ENCODE data around the gene COL18A1.

COL18A1 gene

GRCh38 chr21:45509566-45510465 is 104.9 kb downstream of the COL18A1 start:
- no peak for DNase-seq

GRCh38 chr21:45510466-45510955 is 105.5 kb downstream of the COL18A1 start:
- DNase-seq, result no peak

- no peak for DNase-seq
Observed at GRCh38 chr21:45511007-45511406, 106.0 kb downstream of the COL18A1 start.

GRCh38 chr21:45511661-45512431 is 106.9 kb downstream of the COL18A1 start:
- no peak for DNase-seq

DNA sequence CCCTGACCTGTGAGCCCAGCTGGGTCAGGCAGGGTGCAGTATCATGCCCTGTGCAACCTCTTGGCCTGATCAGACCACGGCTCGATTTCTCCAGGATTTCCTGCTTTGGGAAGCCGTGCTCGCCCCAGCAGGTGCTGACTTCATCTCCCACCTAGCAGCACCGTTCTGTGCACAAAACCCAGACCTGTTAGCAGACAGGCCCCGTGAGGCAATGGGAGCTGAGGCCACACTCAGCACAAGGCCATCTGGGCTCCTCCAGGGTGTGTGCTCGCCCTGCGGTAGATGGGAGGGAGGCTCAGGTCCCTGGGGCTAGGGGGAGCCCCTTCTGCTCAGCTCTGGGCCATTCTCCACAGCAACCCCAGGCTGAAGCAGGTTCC is 107.6 kb downstream of the COL18A1 start:
- DNase-seq, result no peak

GRCh38 chr21:45513003-45513717 is 108.2 kb downstream of the COL18A1 start:
- no peak for DNase-seq

GRCh38 chr21:45513741-45514310 is 108.9 kb downstream of the COL18A1 start:
- no peak for DNase-seq

DNA sequence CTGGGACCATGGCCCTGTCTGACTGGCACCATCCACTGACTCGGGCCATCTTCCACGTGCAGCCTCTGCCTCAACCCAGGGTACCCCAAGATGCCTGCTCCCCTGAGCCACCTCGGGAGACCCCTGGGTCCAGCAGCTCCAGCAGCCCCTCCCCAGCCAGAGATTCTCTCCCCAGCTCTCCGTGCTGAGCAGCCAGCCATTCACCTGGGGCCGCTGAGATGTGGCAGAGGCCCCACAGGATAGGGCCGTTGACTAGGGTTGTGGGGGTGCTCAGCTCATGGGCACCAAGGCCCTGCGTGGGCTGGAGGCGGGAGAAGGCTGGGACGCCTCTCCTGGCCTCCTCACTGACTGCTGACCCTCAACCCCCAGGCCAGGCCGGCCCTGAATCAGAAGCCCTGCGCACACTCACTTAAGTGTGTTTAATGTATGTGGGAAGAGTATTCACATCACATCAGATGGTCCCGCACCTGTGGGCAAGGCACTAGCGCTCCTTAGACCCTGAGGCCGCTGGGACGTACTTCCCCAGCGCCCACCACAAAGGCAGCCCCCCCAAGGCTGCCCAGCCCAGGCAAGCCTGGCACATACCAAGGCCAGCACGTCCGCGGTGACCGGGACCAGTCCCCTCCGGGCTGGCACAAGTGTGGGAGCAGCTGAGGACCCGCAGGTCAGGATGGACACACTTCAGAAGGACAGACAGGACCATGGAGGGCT is 109.5 kb downstream of the COL18A1 start:
- DNase-seq, result no peak

DNA sequence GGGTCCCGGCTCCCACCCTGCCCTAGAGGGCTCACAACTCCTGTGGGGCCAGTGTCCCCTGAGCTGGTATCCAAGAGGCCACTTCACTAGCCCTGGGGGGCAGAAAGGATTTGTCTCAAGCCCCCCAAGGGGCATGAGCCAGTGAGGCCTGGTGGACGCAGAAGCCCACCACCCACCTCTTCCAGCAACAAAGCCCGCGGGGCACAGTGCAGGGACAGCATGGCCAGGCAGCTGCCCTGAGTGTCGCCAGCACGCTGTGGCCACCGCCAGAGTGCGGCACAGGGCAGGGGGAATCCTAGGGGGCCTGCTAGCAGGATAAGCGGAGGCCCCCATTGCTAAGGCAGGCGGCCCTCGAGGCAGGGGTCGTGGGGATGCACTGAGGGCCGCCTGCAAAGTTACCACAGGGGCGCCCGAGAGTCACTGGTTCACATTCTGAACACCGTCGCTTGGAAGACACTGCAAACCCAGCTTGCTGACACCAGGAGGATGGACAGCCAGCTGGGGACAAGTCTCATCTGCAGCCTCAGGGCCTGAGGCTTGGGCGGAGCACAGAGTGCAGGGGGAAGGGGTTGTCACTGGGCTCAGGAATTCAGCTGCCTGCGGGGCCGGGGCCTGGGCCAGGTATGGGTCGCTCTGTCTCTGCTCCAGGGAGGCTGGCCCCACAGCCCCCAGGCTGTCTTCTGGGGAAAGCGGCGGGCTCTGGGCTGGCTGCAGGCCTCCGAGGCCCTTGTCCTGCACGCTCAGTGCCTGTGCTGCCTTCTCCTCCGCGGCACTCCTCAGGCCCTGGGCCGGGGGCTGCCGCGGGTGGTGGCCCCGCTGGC is 110.5 kb downstream of the COL18A1 start:
- DNase-seq, result no peak

GRCh38 chr21:45516071-45516670 is 111.2 kb downstream of the COL18A1 start:
- DNase-seq, result no peak

GRCh38 chr21:45516671-45517151 is 111.7 kb downstream of the COL18A1 start:
- no peak for DNase-seq

- DNase-seq, result no peak
Observed at GRCh38 chr21:45517249-45518065, 112.5 kb downstream of the COL18A1 start.

GRCh38 chr21:45518742-45519141 is 113.8 kb downstream of the COL18A1 start:
- no peak for DNase-seq

DNA sequence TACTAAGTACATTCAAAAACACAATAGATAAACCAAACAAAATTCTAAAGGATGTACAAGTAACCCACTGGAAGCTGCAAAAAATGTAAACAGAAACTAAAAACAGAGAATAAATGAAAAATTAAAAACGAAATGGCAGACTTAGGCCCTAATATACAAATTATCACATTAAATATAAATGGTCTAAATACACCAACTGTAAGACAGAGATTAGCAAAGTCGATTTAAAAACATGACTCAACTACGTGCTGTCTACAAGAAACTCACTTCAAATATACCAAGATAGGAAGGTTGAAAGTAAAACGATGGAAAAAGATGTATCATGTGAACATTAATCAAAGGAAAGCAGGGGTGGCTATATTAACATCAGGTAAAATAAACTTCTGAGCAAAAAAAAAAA is 114.2 kb downstream of the COL18A1 start:
- DNase-seq, result no peak

DNA sequence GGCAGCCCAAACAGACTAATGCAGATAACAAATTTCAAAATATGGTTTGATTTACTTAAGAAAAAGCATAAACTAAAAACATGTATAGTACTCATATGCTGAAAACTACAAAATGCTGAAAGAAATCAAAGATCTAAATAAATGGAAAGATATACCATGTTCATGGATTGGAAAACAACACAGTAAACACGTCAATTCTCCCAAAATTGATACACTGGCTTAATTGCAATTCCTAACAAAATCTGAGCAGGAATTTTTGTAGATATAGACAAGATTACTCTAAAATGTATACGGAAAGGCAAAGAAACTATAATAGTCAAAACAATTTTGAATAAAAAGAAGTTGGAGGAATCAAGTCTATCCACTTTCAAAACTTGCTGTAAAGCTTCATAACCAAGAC is 116.3 kb downstream of the COL18A1 start:
- DNase-seq, result no peak

- no peak for DNase-seq
Observed at GRCh38 chr21:45522381-45522780, 117.4 kb downstream of the COL18A1 start.

DNA sequence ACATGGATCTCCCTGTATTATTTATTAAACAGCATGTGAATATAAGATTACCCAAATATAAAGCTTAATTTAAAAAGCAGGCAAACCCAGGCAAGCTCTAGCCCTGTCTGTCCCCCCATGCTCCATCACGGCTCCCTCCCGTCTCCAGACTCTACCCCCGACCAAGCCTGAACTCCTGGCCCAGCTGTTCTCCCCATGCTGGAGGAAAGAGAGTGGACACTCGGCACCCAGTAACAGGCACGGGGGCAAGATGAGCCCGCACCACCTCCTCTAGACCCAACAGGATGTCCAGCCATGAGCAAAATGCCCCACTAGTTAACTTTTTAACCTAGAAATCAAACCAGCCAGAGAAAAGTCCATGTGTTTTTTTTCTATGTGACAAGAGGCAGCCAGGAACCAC is 118.0 kb downstream of the COL18A1 start:
- DNase-seq, result no peak

DNA sequence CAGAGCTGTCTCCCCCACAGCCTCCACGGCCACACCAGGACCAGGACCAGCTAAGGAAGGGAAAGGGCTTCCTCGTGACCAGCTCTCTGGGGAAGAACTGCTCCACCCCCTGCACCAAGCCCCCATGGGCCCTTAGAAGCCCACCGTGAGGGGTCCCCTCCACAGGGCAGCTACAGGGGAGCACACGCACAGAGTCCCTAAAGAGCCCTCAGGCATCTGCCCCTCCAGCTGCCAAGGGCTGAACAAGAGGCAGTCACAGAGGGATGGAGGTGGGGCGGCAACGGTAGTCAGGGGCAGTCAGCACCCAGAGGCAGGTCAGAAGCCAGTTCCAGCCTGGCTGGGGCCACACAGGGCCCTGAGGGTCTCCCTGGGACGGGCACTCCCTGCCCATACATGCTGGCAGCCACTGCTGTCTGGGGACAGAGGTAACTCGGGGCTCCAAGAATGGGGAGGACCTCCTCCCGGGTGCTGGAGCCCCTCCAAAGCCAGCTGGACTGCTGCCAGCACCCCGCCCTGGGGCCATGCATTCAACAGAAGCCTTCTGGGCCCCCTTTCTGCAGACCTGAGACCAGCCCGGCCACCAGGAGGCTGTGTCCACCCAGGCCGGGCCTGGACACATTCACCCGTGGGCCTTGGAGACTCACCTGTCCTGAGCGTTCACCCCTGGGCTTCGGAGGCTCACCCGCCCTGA is 118.6 kb downstream of the COL18A1 start:
- DNase-seq, result no peak

DNA sequence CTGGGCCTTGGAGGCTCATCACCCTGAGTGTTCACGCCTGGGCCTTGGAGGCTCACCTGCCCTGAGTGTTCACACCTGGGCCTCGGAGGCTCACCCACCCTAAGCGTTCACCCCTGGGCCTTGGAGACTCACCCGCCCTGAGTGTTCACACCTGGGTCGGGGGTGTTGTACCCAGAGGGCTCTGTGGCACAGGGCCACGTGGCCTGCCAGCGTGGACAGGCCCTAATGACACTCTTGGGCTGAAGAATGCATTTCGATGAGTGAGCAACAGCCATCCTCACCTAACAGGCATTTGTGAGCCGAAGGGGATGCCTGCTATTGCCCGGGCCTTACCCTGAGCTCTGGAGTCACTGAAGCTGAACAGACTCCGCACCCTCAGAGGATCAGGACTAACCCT is 119.8 kb downstream of the COL18A1 start:
- DNase-seq, result no peak
